ENCODE data around the gene MRPS33.

Gene MRPS33

GRCh38 chr7:141014524-141015395 lies at the start of gene MRPS33:
TSS of gene MRPS33 (minus strand) at chr7:141014952. CDS start at chr7:141010633, 4,319 bp downstream.
- peak within 1 kb of the TSS; percentile 89 to 94 for H3K4me3 ChIP-seq (ENCODE audit: low read length in 2 of 2)
- peak within 1 kb of the TSS; percentile 88 for H3K27ac ChIP-seq (ENCODE audit: low read length)
- H3K36me3 ChIP-seq (ENCODE audit: control insufficient read depth in 2 of 2, insufficient read depth in 2 of 2, low read length in 2 of 2), result peaks cover 0 to 2% of the 10 kb centered on the region in 2 donors
- peaks cover 0 to 6% of the 10 kb centered on the region in 2 donors for H3K27me3 ChIP-seq (ENCODE audit: control insufficient read depth in 1 of 2, insufficient read depth in 2 of 2, low read length in 2 of 2)
- H3K9ac ChIP-seq (ENCODE audit: low read length in 2 of 2), result peak within 1 kb of the TSS; percentile 80 to 84
- no peaks in the 10 kb centered on the region for H3K4me1 ChIP-seq (ENCODE audit: control insufficient read depth, insufficient read depth, low read length)
- H3K9me3 ChIP-seq (ENCODE audit: control insufficient read depth in 2 of 2, low read length in 2 of 2), result no peaks in the 10 kb centered on the region

- Histone ChIP-seq H3K9ac (ENCODE audit: low read length in 2 of 2) (no peak overlapping the region), H3K4me3 (ENCODE audit: low read length in 2 of 2) (no peak overlapping the region), H3K4me1 (ENCODE audit: control insufficient read depth, insufficient read depth, low read length) (no peaks in the 10 kb centered on the region), H3K27me3 (ENCODE audit: control insufficient read depth in 1 of 2, insufficient read depth in 2 of 2, low read length in 2 of 2) (no peaks in the 10 kb centered on the region), H3K27ac (ENCODE audit: low read length) (no peak overlapping the region), H3K9me3 (ENCODE audit: control insufficient read depth in 2 of 2, low read length in 2 of 2) (no peaks in the 10 kb centered on the region), H3K36me3 (ENCODE audit: control insufficient read depth in 2 of 2, insufficient read depth in 2 of 2, low read length in 2 of 2) (no peaks in the 10 kb centered on the region)
Observed at GRCh38 chr7:141057788-141058187, 43.0 kb upstream of the MRPS33 start.

- Histone ChIP-seq H3K9ac (ENCODE audit: low read length in 2 of 2) (no peak overlapping the region), H3K4me1 (ENCODE audit: control insufficient read depth, insufficient read depth, low read length) (no peaks in the 10 kb centered on the region), H3K9me3 (ENCODE audit: control insufficient read depth in 2 of 2, low read length in 2 of 2) (no peaks in the 10 kb centered on the region), H3K27ac (ENCODE audit: low read length) (no peak overlapping the region), H3K27me3 (ENCODE audit: control insufficient read depth in 1 of 2, insufficient read depth in 2 of 2, low read length in 2 of 2) (no peaks in the 10 kb centered on the region), H3K36me3 (ENCODE audit: control insufficient read depth in 2 of 2, insufficient read depth in 2 of 2, low read length in 2 of 2) (no peaks in the 10 kb centered on the region), H3K4me3 (ENCODE audit: low read length in 2 of 2) (no peak overlapping the region)
Observed at GRCh38 chr7:141055146-141055545, 40.4 kb upstream of the MRPS33 start.

- Histone ChIP-seq H3K36me3 (ENCODE audit: control insufficient read depth in 2 of 2, insufficient read depth in 2 of 2, low read length in 2 of 2) (no peaks in the 10 kb centered on the region), H3K4me3 (ENCODE audit: low read length in 2 of 2) (no peak overlapping the region), H3K9me3 (ENCODE audit: control insufficient read depth in 2 of 2, low read length in 2 of 2) (no peaks in the 10 kb centered on the region), H3K27me3 (ENCODE audit: control insufficient read depth in 1 of 2, insufficient read depth in 2 of 2, low read length in 2 of 2) (no peaks in the 10 kb centered on the region), H3K4me1 (ENCODE audit: control insufficient read depth, insufficient read depth, low read length) (no peaks in the 10 kb centered on the region), H3K27ac (ENCODE audit: low read length) (no peak overlapping the region), H3K9ac (ENCODE audit: low read length in 2 of 2) (no peak overlapping the region)
Observed at GRCh38 chr7:141053626-141054025, 38.9 kb upstream of the MRPS33 start.

- Histone ChIP-seq H3K27ac (ENCODE audit: low read length) (no peak overlapping the region), H3K4me1 (ENCODE audit: control insufficient read depth, insufficient read depth, low read length) (no peaks in the 10 kb centered on the region)
Observed at GRCh38 chr7:141045842-141046620, 31.3 kb upstream of the MRPS33 start.

GRCh38 chr7:141045126-141045841 lies 30.5 kb upstream of the MRPS33 start:
- no peaks in the 10 kb centered on the region for H3K27me3 ChIP-seq (ENCODE audit: control insufficient read depth in 1 of 2, insufficient read depth in 2 of 2, low read length in 2 of 2)
- no peak overlapping the region for H3K27ac ChIP-seq (ENCODE audit: low read length)
- no peak overlapping the region for H3K4me3 ChIP-seq (ENCODE audit: low read length in 2 of 2)
- H3K4me1 ChIP-seq (ENCODE audit: control insufficient read depth, insufficient read depth, low read length), result no peaks in the 10 kb centered on the region
- no peak overlapping the region for H3K9ac ChIP-seq (ENCODE audit: low read length in 2 of 2)
- H3K36me3 ChIP-seq (ENCODE audit: control insufficient read depth in 2 of 2, insufficient read depth in 2 of 2, low read length in 2 of 2), result no peaks in the 10 kb centered on the region
- no peaks in the 10 kb centered on the region for H3K9me3 ChIP-seq (ENCODE audit: control insufficient read depth in 2 of 2, low read length in 2 of 2)

More at GRCh38 chr7:141045842-141046620, 31.3 kb upstream of the MRPS33 start:
- H3K9ac ChIP-seq (ENCODE audit: low read length in 2 of 2), result no peak overlapping the region
- no peaks in the 10 kb centered on the region for H3K9me3 ChIP-seq (ENCODE audit: control insufficient read depth in 2 of 2, low read length in 2 of 2)
- no peaks in the 10 kb centered on the region for H3K27me3 ChIP-seq (ENCODE audit: control insufficient read depth in 1 of 2, insufficient read depth in 2 of 2, low read length in 2 of 2)
- H3K4me3 ChIP-seq (ENCODE audit: low read length in 2 of 2), result no peak overlapping the region
- H3K36me3 ChIP-seq (ENCODE audit: control insufficient read depth in 2 of 2, insufficient read depth in 2 of 2, low read length in 2 of 2), result no peaks in the 10 kb centered on the region

GRCh38 chr7:141043616-141044015 lies 28.9 kb upstream of the MRPS33 start:
- Histone ChIP-seq H3K4me3 (ENCODE audit: low read length in 2 of 2) (no peak overlapping the region), H3K36me3 (ENCODE audit: control insufficient read depth in 2 of 2, insufficient read depth in 2 of 2, low read length in 2 of 2) (no peaks in the 10 kb centered on the region), H3K9me3 (ENCODE audit: control insufficient read depth in 2 of 2, low read length in 2 of 2) (no peaks in the 10 kb centered on the region)

GRCh38 chr7:141042222-141043193 lies 27.8 kb upstream of the MRPS33 start:
- H3K36me3 ChIP-seq (ENCODE audit: control insufficient read depth in 2 of 2, insufficient read depth in 2 of 2, low read length in 2 of 2), result no peaks in the 10 kb centered on the region
- H3K27ac ChIP-seq (ENCODE audit: low read length), result no peak overlapping the region
- no peaks in the 10 kb centered on the region for H3K27me3 ChIP-seq (ENCODE audit: control insufficient read depth in 1 of 2, insufficient read depth in 2 of 2, low read length in 2 of 2)
- H3K9ac ChIP-seq (ENCODE audit: low read length in 2 of 2), result no peak overlapping the region
- no peak overlapping the region for H3K4me3 ChIP-seq (ENCODE audit: low read length in 2 of 2)
- no peaks in the 10 kb centered on the region for H3K9me3 ChIP-seq (ENCODE audit: control insufficient read depth in 2 of 2, low read length in 2 of 2)
- H3K4me1 ChIP-seq (ENCODE audit: control insufficient read depth, insufficient read depth, low read length), result no peaks in the 10 kb centered on the region

More at GRCh38 chr7:141043616-141044015, 28.9 kb upstream of the MRPS33 start:
- Histone ChIP-seq H3K27me3 (ENCODE audit: control insufficient read depth in 1 of 2, insufficient read depth in 2 of 2, low read length in 2 of 2) (no peaks in the 10 kb centered on the region), H3K9ac (ENCODE audit: low read length in 2 of 2) (no peak overlapping the region), H3K27ac (ENCODE audit: low read length) (no peak overlapping the region), H3K4me1 (ENCODE audit: control insufficient read depth, insufficient read depth, low read length) (no peaks in the 10 kb centered on the region)

GRCh38 chr7:141039376-141039775 lies 24.6 kb upstream of the MRPS33 start:
- H3K9ac ChIP-seq (ENCODE audit: low read length in 2 of 2), result no peak overlapping the region
- no peaks in the 10 kb centered on the region for H3K9me3 ChIP-seq (ENCODE audit: control insufficient read depth in 2 of 2, low read length in 2 of 2)
- H3K27ac ChIP-seq (ENCODE audit: low read length), result no peak overlapping the region

More at GRCh38 chr7:141039376-141039775, 24.6 kb upstream of the MRPS33 start:
- H3K27me3 ChIP-seq (ENCODE audit: control insufficient read depth in 1 of 2, insufficient read depth in 2 of 2, low read length in 2 of 2), result no peaks in the 10 kb centered on the region
- H3K4me1 ChIP-seq (ENCODE audit: control insufficient read depth, insufficient read depth, low read length), result no peaks in the 10 kb centered on the region
- no peak overlapping the region for H3K4me3 ChIP-seq (ENCODE audit: low read length in 2 of 2)
- no peaks in the 10 kb centered on the region for H3K36me3 ChIP-seq (ENCODE audit: control insufficient read depth in 2 of 2, insufficient read depth in 2 of 2, low read length in 2 of 2)
